A673 (cell line): ENCODE measurements around the gene DLG5. TPM values are rescaled to one million over a fixed set of nuclear protein-coding genes. Genes with fewer than 3 reads are reported as not detected.

Experiments
- BruUV-seq: library from RNA; stranded (reverse); fragments of 400-500 nt; replicated peaks from 2 replicates; lab custom pipeline; 2021; lab: Mats Ljungman, UMichigan
- CTCF ChIA-PET: fragments of 300-600 bp; sonication (Branson Sonifier 250); formaldehyde crosslinking; loops from one replicate; lab custom pipeline; 2022; ENCODE audit warnings: antibody characterized with exemption; lab: Charles Lee
- POLR2A ChIA-PET: fragments of 300-600 bp; sonication (Branson Sonifier 250); formaldehyde crosslinking; loops from one replicate; lab custom pipeline; 2022; ENCODE audit warnings: antibody characterized with exemption; ENCODE audit not compliant: low non-redundant PET; lab: Charles Lee
- DNase-seq: peaks from one replicate; pipeline ENCODE4 v3.0.0-alpha.2; 2015; ENCODE audit warnings: low spot score
- H3K27ac ChIP-seq: fragments of 200-600 bp; sonication (generic); 2 replicates; pipeline ENCODE4 v1.5.1; 2016; ENCODE audit warnings: mixed run types, low read depth, mild to moderate bottlenecking, mixed read lengths, antibody characterized with exemption, low read length; ENCODE audit not compliant: poor library complexity, severe bottlenecking
- H3K27me3 ChIP-seq: fragments of 200-600 bp; sonication (generic); replicated peaks from 2 replicates; pipeline ENCODE4 v1.6.1; 2017; ENCODE audit warnings: mixed run types, low read depth, mild to moderate bottlenecking, mixed read lengths, antibody characterized with exemption, low read length; ENCODE audit not compliant: insufficient read depth, poor library complexity
- H3K36me3 ChIP-seq: fragments of 200-600 bp; sonication (generic); 2 replicates; pipeline ENCODE4 v1.6.1; 2016; ENCODE audit warnings: mixed run types, mild to moderate bottlenecking, mixed read lengths, antibody characterized with exemption, low read length; ENCODE audit not compliant: insufficient read depth, poor library complexity, severe bottlenecking
- H3K4me1 ChIP-seq: fragments of 200-600 bp; sonication (generic); 2 replicates; pipeline ENCODE4 v1.6.1; 2017; ENCODE audit warnings: mixed run types, mild to moderate bottlenecking, mixed read lengths, antibody characterized with exemption, low read length; ENCODE audit not compliant: insufficient read depth, poor library complexity, severe bottlenecking
- H3K4me3 ChIP-seq: fragments of 200-600 bp; sonication (generic); 2 replicates; pipeline ENCODE4 v1.5.1; 2016; ENCODE audit warnings: low read depth, mixed run types, mild to moderate bottlenecking, mixed read lengths, low read length; ENCODE audit not compliant: poor library complexity, severe bottlenecking
- H3K9me3 ChIP-seq: fragments of 200-600 bp; sonication (generic); 2 replicates; pipeline ENCODE4 v1.6.1; 2016; ENCODE audit warnings: mixed run types, low read depth, mild to moderate bottlenecking, mixed read lengths, antibody characterized with exemption, low read length; ENCODE audit not compliant: poor library complexity, severe bottlenecking
- EZH2 ChIP-seq: fragments of 200-600 bp; sonication (generic); IDR thresholded peaks from 2 replicates; pipeline ENCODE4 v1.6.1; 2017; ENCODE audit warnings: borderline replicate concordance, low read depth, mild to moderate bottlenecking, mixed read lengths, antibody characterized with exemption, low read length; ENCODE audit not compliant: poor library complexity, severe bottlenecking
- intact Hi-C: fragments of 100-400 bp; cut with micrococcal nuclease; formaldehyde crosslinking; loops from one replicate; pipeline ENCODE4 v1.10.0; 2022; ENCODE audit not compliant: unreplicated experiment
- total RNA-seq: library from RNA; stranded (reverse); gene quantifications from 2 replicates; pipeline ENCODE4 v1.2.3, GENCODE V29; 2021
- TF ChIP-seq, protein P1 (sequence below): fragments of 300-800, 200-600 bp; sonication (generic); conservative IDR thresholded peaks from 2 replicates; pipeline ENCODE4 v1.5.1; 2017; ENCODE audit warnings: low read depth, mild to moderate bottlenecking, antibody characterized with exemption, low read length, moderate library complexity, mixed read lengths

Gene DLG5
- total RNA-seq, 1 experiment from 2014 or later = 44.0 TPM

DNA sequence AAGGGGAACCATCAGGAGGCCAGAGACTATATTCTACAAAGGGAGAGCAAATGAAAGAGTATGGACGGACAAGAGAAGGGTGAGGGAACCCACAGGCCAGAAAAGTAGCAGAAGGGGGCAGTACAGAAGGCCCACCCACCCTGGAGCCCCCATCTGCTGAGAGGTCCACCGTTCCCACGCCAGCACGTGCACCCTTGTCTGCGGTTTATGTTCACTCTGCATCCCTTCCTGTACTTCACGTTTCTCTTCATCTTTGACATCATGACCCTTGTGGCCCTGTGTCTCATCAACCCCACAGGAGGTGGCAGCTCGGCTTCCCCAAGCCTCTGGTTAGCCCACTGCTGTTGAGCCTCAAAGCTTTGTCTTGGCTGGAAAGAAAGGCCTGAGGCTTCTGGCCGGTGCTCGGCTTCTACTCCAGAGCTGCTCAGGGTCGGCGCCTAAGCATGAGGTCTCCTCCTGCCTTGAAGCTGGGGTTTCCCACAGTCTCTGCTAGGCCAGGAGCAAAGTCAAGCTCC, 138.0 kb downstream of the DLG5 start:
- ChIA-PET POLR2A (no interaction called here), CTCF (no interaction called here)
- TF ChIP-seq EZH2 = no peak
- TF ChIP-seq, protein P1, sequence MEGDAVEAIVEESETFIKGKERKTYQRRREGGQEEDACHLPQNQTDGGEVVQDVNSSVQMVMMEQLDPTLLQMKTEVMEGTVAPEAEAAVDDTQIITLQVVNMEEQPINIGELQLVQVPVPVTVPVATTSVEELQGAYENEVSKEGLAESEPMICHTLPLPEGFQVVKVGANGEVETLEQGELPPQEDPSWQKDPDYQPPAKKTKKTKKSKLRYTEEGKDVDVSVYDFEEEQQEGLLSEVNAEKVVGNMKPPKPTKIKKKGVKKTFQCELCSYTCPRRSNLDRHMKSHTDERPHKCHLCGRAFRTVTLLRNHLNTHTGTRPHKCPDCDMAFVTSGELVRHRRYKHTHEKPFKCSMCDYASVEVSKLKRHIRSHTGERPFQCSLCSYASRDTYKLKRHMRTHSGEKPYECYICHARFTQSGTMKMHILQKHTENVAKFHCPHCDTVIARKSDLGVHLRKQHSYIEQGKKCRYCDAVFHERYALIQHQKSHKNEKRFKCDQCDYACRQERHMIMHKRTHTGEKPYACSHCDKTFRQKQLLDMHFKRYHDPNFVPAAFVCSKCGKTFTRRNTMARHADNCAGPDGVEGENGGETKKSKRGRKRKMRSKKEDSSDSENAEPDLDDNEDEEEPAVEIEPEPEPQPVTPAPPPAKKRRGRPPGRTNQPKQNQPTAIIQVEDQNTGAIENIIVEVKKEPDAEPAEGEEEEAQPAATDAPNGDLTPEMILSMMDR = no peak
- no peaks in the 10 kb centered on the region for H3K36me3 ChIP-seq
- H3K27me3 ChIP-seq = no peaks in the 10 kb centered on the region
- BruUV-seq = no TSS peak
- no peak overlapping the region for H3K27ac ChIP-seq
- H3K4me3 ChIP-seq = no peak overlapping the region
- intact Hi-C loops = no loop called here
- no peaks in the 10 kb centered on the region for H3K4me1 ChIP-seq
- no peak for DNase-seq
- no peaks in the 10 kb centered on the region for H3K9me3 ChIP-seq

DNA sequence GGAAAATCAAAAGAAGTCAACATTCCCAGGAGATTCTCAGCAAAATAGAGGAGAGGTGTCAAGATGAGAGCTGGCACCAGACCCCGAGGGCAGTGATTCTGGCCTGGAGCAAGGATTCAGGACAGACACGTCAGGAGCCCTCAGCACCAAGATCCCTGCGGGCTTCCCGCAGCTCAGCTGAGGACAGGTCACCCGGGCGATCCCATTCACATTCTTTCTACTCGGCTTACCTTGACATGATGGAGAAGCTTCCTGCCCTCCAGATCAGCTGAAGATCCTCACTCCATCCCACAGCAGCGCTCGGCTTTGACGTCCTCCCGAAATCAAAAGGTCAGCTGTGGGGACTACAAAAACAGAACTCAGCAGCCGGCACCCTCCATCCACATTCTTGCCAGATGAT, 139.1 kb downstream of the DLG5 start:
- no peaks in the 10 kb centered on the region for H3K27me3 ChIP-seq

DNA sequence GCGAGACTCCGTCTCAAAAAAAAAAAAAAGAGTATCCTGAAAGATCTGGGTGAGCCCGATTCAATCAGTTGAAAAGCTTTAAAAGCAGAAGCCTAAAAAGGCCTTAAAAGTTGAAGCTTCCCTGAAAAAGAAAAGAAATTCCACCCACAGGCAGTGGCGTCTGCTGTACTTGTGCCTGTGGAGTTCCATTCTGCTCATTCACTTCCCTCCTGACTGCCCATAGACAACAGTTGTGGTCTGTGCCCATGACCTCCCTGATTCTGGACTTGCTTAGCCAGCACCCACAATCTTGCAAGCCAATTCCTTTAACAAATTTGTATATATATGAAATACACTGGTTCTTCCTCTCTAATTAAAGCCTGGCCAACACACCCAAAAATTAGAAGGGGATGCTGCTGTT, 141.7 kb downstream of the DLG5 start:
- no TSS peak for BruUV-seq
- H3K36me3 ChIP-seq = no peaks in the 10 kb centered on the region
- H3K27ac ChIP-seq = no peak overlapping the region
- CTCF ChIA-PET = no interaction called here
- no peaks in the 10 kb centered on the region for H3K4me1 ChIP-seq
- DNase-seq = no peak
- no peak overlapping the region for H3K4me3 ChIP-seq
- TF ChIP-seq, protein P1 = no peak
- TF ChIP-seq EZH2 = no peak
- H3K9me3 ChIP-seq = no peaks in the 10 kb centered on the region
- intact Hi-C loops = no loop called here
- H3K27me3 ChIP-seq = no peaks in the 10 kb centered on the region
- POLR2A ChIA-PET = no interaction called here

More for the DNA sequence above, 139.1 kb downstream of the DLG5 start:
- TF ChIP-seq EZH2 = no peak
- TF ChIP-seq, protein P1 = no peak
- BruUV-seq = no TSS peak
- Histone ChIP-seq H3K27ac (no peak overlapping the region), H3K4me3 (no peak overlapping the region), H3K4me1 (no peaks in the 10 kb centered on the region), H3K36me3 (no peaks in the 10 kb centered on the region), H3K9me3 (no peaks in the 10 kb centered on the region)
- ChIA-PET CTCF (no interaction called here), POLR2A (no interaction called here)
- DNase-seq = no peak
- intact Hi-C loops = no loop called here
